Measurements from ENCODE around the gene RBFOX2. TPM values are rescaled to one million over a fixed set of nuclear protein-coding genes. Genes with fewer than 3 reads are reported as not detected.

The RBFOX2 gene
- total and polyA plus RNA-seq, 2 donors (not counting 3 experiments of a cell fraction or from before 2014, with no cell fraction given) = 125 to 142 TPM

GRCh38 chr22:35854334-35854733 lies 174.3 kb downstream of the RBFOX2 start:
- TF ChIP-seq MAX (IDR thresholded peaks at IDR 0.05; ENCODE audit: insufficient read depth, insufficient read length) = no peak
- no peak for TF ChIP-seq GATA2 (IDR thresholded peaks at IDR 0.05; ENCODE audit: insufficient read depth, insufficient read length, low read depth, low read length)
- TF ChIP-seq POLR2A (IDR thresholded peaks at IDR 0.05; ENCODE audit: low read depth, low read length) = no peak
- TF ChIP-seq JUN (IDR thresholded peaks at IDR 0.05; ENCODE audit: borderline replicate concordance, insufficient read depth, insufficient read length, low read depth) = no peak
- TF ChIP-seq FOS (IDR thresholded peaks at IDR 0.05; ENCODE audit: borderline replicate concordance, insufficient read depth, low read length) = no peak
- no peak for TF ChIP-seq EZH2 (IDR thresholded peaks at IDR 0.05; ENCODE audit: borderline replicate concordance, low read depth, low read length, severe bottlenecking)
- TF ChIP-seq MYC (IDR thresholded peaks at IDR 0.05; ENCODE audit: low read depth, low read length) = no peak
- TF ChIP-seq CTCF (IDR thresholded peaks at IDR 0.05; ENCODE audit: extremely low read depth in 1 of 2, insufficient read depth in 1 of 2, low read depth in 1 of 2, low read length in 2 of 2) = no peak
- no peak for TF ChIP-seq POLR2AphosphoS5 (IDR thresholded peaks at IDR 0.05; ENCODE audit: insufficient read depth, low read depth, low read length)
- DNase-seq (ENCODE audit: low read depth, low spot score) = no peak
- no peaks in the 10 kb centered on the region for H3K9me3 ChIP-seq (replicated peaks; ENCODE audit: control insufficient read depth, insufficient read depth, low read length)
- no peak overlapping the region for H3K9ac ChIP-seq (replicated peaks; ENCODE audit: extremely low read depth, insufficient read depth, low read length)
- dilution Hi-C loops (cut with MboI; ENCODE audit: extremely low pct_ligation_motif_present, low sequenced_read_pairs) (no loop called here), intact Hi-C loops (cut with micrococcal nuclease) (no loop called here)
- no peak overlapping the region for H3K4me3 ChIP-seq (replicated peaks in 1 of 3; ENCODE audit: insufficient read depth in 1 of 3, low read depth in 1 of 3, low read length in 3 of 3)
- H3K27ac ChIP-seq (ENCODE audit: insufficient read depth, low read depth, low read length) = no peak overlapping the region
- peaks cover 4% of the 10 kb centered on the region for H3K79me2 ChIP-seq (ENCODE audit: control insufficient read depth, insufficient read depth, low read length)
- CTCF ChIA-PET = no interaction called here
- H3K9me1 ChIP-seq (replicated peaks; ENCODE audit: control insufficient read depth, extremely low read depth, insufficient read depth, low read length) = no peaks in the 10 kb centered on the region
- BruUV-seq (replicated peaks) = no TSS peak
- no peak overlapping the region for H3K4me2 ChIP-seq (ENCODE audit: insufficient read depth, low read length)
- H3K36me3 ChIP-seq (ENCODE audit: control insufficient read depth in 2 of 2, extremely low read depth in 1 of 2, insufficient read depth in 2 of 2, low read length in 2 of 2) = no peaks in the 10 kb centered on the region
- no peak overlapping the region for H2AFZ ChIP-seq (ENCODE audit: low read depth, low read length)
- no peaks in the 10 kb centered on the region for H3K4me1 ChIP-seq (ENCODE audit: control insufficient read depth, extremely low read depth, insufficient read depth, low read length)
- POLR2A ChIA-PET = no interaction called here
- H3K27me3 ChIP-seq (ENCODE audit: control insufficient read depth in 2 of 2, insufficient read depth in 2 of 2, low read length in 2 of 2) = no peaks in the 10 kb centered on the region
- no peak for FAIRE-seq
- H4K20me1 ChIP-seq (replicated peaks; ENCODE audit: control insufficient read depth, extremely low read depth, insufficient read depth, low read length) = no peaks in the 10 kb centered on the region
